Stimulated activated CD8-positive, alpha-beta memory T cell treated with anti-CD3 and anti-CD28 coated beads, Interleukin-12 subunit alpha, Interleukin-12 subunit beta, amount 100 ng/mL, for 24 hours (primary cell): Measurements from ENCODE around the gene RAI14.
"Not testable (repeated sequence)": the region's sequence is repeated elsewhere in the genome, so short reads cannot be mapped to it uniquely, and the experiment has no call there.

Experiments
- DNase-seq: peaks from one replicate; pipeline ENCODE4 v3.0.0-alpha.2; 2020; ENCODE audit errors: extremely low read depth

RAI14 gene

DNA sequence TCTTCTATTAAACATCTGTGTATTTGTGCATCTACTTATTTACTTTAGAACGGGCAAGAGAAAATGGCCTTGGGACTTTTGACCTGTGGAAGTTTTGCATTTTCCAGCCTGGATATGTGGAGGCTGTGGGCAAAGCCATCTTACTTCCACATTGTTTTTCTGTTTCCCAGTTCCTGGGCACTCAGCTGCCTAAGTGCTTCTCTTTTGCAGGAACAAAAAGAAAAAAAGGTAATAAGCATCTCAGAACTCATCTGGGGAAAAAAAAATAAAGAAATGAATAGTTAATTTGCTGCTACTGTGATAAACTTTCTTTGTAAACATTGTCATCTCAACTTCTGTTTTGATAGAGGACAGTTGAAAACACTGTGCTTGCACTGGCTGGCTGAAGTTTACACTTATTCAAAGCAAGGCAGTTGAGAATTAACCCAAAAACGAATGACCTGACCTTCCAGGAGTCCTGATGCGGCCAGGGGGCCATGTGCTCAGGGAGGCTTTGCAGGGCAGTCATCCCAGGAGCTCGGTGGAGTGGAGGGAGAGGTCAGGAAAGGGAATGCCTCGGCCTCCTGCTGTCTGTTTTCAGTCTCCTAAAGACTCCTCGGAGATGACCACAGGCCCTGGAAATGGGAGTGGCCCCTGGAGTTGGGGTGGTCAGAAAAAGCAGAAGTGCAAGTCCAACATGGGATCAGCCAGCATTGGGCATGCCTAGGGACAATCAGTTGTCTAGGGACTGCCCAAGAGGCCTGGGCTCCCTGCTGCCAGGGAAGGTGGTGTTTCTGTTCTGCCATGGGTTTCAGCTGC is 75.5 kb downstream of the RAI14 start:
- DNase-seq, result no peak

DNA sequence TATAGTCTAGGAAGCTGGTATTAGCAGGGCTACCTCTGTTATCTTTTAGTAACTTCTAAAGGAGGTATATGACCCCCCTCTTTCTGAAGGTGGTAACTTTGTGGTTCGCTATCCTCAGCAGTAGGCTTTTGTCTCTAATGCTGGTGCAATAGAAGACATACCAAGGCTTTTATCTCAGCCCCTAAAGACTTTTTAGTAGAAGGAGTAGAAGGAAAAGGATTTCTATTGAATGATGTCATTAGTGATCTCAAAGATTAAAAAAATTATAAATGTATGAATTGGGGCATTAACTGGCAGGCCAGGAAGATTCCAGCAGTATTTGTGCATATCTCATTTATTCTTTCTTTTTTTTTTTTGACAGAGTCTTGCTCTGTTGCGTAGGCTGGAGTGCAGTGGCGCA is 78.2 kb downstream of the RAI14 start:
- DNase-seq, result no peak

GRCh38 chr5:34735491-34736426 is 79.6 kb downstream of the RAI14 start:
- DNase-seq, result no peak

DNA sequence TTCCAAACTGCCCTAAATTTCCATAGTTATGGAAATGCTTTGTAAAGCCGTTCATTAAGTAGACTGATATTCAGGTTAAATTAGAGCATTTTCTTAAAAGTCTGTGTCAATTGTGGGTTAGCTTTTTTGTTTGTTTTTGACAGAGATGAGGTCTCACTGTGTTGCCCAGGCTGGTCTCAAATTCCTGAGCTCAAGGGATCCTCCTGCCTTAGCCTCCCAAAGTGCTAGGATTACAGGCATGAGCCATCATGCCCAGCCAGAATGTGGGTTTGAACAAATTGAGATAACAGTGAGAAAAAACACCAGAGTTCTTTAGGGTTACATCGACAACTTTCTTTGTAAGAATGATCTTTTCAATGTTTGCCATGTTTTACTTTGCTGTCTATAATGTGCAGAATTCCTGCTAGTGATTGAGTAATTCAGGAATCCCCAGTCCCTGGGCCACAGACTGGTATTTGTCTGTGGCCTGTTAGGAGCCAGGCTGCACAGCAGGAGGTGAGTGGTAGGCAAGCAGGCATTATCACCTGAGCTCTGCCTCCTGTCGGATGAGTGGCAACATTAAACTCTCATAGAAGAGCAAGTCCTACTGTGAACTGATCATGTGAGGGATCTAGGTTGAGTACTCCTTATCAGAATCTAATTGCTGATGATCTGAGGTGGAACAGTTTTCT is 80.5 kb downstream of the RAI14 start:
- no peak for DNase-seq

DNA sequence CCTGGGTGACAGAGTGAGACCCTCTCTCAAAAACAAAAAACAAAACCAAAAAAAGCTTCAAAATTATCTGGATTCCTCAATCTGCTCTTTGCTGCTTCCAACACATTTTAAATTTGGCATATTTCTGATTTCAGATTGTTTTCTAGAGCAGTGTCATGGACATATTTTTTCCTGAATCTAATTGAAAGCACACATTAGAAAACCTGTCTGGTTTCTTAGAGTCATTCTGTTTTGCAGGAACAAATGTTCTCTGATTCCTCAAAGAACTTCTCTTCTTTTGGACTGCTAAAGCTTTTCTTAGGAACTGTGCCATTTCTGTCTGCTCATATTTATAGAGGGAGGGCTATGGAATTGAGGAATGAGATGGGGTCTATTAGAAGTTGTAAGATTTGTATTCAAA is 81.6 kb downstream of the RAI14 start:
- no peak for DNase-seq

- no peak for DNase-seq
Measured at GRCh38 chr5:34738381-34738780, 82.3 kb downstream of the RAI14 start.

DNA sequence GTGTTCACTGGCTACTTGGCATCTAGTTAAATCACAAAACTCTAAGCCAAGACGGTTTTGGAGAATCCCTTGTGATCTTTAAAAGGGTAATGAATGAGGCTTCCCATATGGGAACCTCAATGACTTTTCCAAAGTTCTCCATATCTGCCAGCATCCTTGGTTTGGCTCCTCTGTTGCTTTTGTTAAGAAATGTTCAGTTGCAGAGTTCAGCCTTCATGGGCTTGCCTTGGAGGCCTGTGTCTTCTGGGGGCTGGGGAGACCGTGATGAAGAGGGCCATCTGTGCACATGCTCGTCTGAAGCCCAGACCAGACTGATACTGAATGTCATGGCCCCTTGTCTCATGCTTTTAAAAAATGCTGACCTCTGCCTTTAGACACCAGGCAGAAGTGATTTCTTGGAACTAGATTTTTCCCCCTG is 84.3 kb downstream of the RAI14 start:
- DNase-seq, result no peak

DNA sequence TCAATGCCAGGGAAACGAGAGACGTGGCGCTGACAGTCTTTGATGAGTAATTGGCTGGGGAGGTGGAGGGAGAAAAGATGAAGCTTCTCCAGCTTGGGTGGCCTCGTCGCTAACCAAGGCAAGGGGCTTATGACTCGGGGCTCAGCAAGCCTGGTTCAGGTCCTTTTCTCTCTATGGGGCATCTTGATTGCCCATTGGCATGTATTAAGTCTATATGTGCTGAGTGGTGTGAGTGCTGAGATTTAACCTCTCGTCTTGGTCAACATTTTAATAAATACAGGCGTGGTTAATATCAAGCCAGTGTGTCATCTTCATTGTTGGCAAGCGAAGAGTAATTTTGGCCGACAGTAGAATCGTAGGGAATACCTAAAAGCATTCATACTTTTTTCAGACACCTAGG is 85.9 kb downstream of the RAI14 start:
- DNase-seq, result no peak

- DNase-seq, result no peak
Measured at GRCh38 chr5:34743878-34744277, 87.8 kb downstream of the RAI14 start.

DNA sequence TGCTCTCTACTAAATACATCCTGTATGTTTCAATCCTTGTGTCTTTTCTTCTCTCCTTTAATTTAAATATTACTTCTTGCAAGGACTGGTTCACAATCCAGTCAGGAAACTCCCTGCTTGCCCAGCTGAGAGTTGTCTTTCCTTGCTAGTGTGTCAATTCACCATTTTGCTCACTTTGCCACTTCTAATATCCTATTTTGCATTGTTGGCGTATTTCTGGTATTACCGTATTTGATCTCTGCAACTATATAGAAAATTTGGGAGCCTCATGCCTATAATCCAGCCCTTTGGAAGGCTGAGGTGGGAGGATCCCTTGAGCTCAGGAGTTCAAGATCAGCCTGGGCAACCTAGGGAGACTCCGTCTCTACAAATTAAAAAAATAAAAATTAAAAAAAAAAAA is 92.3 kb downstream of the RAI14 start:
- DNase-seq, result no peak

- DNase-seq, result no peak
Measured at GRCh38 chr5:34749431-34749873, 93.3 kb downstream of the RAI14 start.

DNA sequence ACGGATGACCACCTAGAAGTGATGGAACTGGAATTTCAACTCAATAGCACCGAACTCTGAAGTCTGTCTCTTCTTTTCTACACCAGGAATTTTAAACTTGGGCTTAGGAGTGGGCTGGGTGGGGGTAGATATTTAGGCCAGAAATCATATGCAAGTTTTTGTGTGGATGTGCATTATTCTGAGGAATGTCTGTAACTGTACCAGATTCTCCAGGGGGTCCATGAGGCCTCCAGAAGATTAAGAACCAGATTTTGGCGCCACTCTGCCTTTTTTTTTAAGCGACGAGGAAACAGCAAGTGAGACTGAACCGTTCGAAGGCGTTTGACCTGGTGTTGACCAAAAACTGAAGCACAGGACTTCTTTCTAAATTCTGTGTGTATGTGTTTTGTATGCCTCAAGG is 94.1 kb downstream of the RAI14 start:
- no peak for DNase-seq

GRCh38 chr5:34751807-34752736 is 95.9 kb downstream of the RAI14 start:
- DNase-seq, result no peak

DNA sequence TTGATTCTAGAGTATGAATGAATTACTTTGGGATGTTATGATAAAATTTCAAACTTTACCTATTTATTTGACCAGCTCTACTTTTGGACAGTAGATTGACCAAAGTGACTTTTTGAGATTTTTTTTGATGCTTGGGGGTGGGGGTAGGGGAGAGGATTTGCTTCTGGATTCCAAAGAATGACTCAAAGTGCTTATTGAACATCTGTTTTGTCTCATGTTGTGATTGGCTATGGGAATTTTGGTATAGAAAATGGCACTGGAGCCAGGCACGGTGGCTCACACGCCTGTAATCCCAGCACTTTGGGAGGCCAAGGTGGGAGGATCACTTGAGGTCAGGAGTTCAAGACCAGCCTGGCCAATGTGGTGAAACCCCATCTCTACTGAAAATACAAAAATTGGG is 97.1 kb downstream of the RAI14 start:
- DNase-seq, result not testable (repeated sequence)

- no peak for DNase-seq
Measured at GRCh38 chr5:34755926-34756325, 99.8 kb downstream of the RAI14 start.

GRCh38 chr5:34756781-34757624 is 100.9 kb downstream of the RAI14 start:
- no peak for DNase-seq

GRCh38 chr5:34758514-34758913 is 102.4 kb downstream of the RAI14 start:
- no peak for DNase-seq

DNA sequence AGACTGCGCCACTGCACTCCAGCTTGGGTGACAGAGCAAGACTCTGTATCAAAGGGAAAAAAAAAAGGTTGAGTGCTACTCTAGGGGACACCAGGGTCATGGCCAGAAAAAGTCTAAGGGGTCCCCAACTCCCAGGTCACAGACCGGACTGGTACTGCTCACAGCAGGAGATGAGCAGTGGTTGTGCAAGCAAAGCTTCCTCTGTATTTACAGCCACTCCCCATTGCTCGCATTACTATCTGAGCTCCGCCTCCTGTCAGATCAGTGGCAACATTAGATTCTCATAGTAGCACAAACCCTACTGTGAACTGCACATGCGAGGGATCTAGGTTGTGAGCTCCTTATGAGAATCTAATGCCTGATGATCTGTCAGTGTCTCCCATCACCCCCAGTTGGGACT is 103.1 kb downstream of the RAI14 start:
- DNase-seq, result not testable (repeated sequence)

DNA sequence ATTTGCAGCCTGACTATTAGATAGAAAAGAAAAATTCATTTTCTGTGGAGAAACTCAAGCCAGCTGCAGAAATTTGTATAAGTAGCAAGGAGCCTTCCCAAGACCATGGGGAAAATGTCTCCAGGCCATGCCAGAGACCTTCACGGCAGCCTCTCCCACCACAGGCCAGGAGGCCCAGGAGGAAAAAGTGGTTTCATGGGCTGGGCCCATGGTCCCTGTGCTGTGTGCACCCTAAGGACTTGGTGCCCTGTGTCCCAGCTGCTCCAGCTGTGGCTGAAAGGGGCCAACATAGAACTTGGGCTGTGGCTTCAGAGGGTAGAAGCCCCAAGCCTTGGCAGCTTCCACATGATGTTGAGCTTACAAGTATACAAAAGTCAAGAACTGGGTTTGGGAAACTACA is 109.5 kb downstream of the RAI14 start:
- DNase-seq, result no peak

DNA sequence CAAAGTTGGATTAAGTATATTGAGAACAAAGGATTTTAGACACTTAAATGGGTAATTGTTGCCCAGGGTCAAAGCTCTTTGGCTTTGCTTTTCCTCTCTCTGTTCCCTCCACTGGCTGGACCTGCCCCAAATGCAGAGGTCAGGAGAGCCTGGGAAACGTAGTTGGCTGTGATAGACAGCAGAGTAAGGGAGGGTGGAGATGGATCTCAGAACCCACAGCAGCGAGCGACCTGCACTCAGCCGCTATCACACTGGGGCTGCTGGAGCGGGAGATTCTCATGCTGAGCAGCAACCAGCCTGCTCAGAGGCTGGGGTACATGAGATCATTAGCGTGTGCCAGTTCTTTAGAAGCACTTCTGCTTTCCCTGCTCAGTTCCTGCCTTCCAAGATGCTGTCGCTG is 111.1 kb downstream of the RAI14 start:
- DNase-seq, result no peak
